Activated CD4-positive, alpha-beta T cell treated with anti-CD3 and anti-CD28 coated beads, Interleukin-2, amount 50 U/mL, for 48 hours (primary cell): ENCODE data around the gene PHF23.
A peak's percentile ranks its signal among the peaks of the same experiment; 100 is the strongest.

ENCODE experiments used
- DNase-seq, 2 experiments: peaks; one replicate each; pipeline ENCODE4 v3.0.0-alpha.2; 2020

The PHF23 gene

GRCh38 chr17:7239091-7240027 is at the start of gene PHF23:
Gene PHF23, minus strand, starts transcription at chr17:7239457. Its CDS starts 178 bp downstream, at chr17:7239279.
- DNase-seq = peak; percentile 98

- no peak for DNase-seq
These were observed 46.4 kb upstream of the PHF23 start for GRCh38 chr17:7285679-7286078.

GRCh38 chr17:7284911-7285310 is 45.7 kb upstream of the PHF23 start:
- DNase-seq = no peak

GRCh38 chr17:7283471-7284216 is 44.4 kb upstream of the PHF23 start:
- no peak for DNase-seq

- no peak for DNase-seq
These were observed 43.6 kb upstream of the PHF23 start for GRCh38 chr17:7282752-7283321.

- no peak for DNase-seq
These were observed 42.9 kb upstream of the PHF23 start for GRCh38 chr17:7281953-7282751.

- peak; percentile 93 to 94 for DNase-seq
These were observed 42.1 kb upstream of the PHF23 start, which contains the start of gene SLC2A4 for GRCh38 chr17:7281074-7281952. Gene SLC2A4, plus strand, starts transcription at chr17:7281718. Its CDS starts 217 bp downstream, at chr17:7281935.

GRCh38 chr17:7280519-7281073 is 41.3 kb upstream of the PHF23 start:
- peak; percentile 86 to 90 for DNase-seq

GRCh38 chr17:7279448-7279847 is 40.2 kb upstream of the PHF23 start:
- DNase-seq = no peak

- DNase-seq = no peak
These were observed 27.5 kb upstream of the PHF23 start for GRCh38 chr17:7266784-7267183.

- DNase-seq = no peak
These were observed 24.5 kb upstream of the PHF23 start for GRCh38 chr17:7263801-7264078.

- peak in 1 of 2 experiments; percentile 48 for DNase-seq
These were observed 23.9 kb upstream of the PHF23 start for GRCh38 chr17:7262935-7263800.

- no peak for DNase-seq
These were observed 23.1 kb upstream of the PHF23 start, which contains the start of gene CLDN7 for GRCh38 chr17:7262192-7262934. Gene CLDN7, minus strand, starts transcription at chr17:7262478. Its CDS starts 435 bp downstream, at chr17:7262043.

- peak in 1 of 2 experiments; percentile 23 for DNase-seq
These were observed 22.3 kb upstream of the PHF23 start for GRCh38 chr17:7261379-7262191.

- DNase-seq = peak; percentile 49 to 54
These were observed 21.6 kb upstream of the PHF23 start for GRCh38 chr17:7260651-7261378.

GRCh38 chr17:7260151-7260550 is 20.9 kb upstream of the PHF23 start:
- DNase-seq = no peak

- no peak for DNase-seq
These were observed 20.3 kb upstream of the PHF23 start for GRCh38 chr17:7259555-7259889.
